GM19324 (cell line): Measurements from ENCODE around the gene CPED1.
"Not testable (repeated sequence)": the region's sequence is repeated elsewhere in the genome, so short reads cannot be mapped to it uniquely, and the experiment has no call there.

Experiments
- ATAC-seq: cut with Tn5 transposase; IDR thresholded peaks from one replicate; pipeline ENCODE4 v1.9.1; 2021; ENCODE audit warnings: mild to moderate bottlenecking, moderate library complexity; ENCODE audit not compliant: unreplicated experiment, low FRiP score

CPED1 gene

DNA sequence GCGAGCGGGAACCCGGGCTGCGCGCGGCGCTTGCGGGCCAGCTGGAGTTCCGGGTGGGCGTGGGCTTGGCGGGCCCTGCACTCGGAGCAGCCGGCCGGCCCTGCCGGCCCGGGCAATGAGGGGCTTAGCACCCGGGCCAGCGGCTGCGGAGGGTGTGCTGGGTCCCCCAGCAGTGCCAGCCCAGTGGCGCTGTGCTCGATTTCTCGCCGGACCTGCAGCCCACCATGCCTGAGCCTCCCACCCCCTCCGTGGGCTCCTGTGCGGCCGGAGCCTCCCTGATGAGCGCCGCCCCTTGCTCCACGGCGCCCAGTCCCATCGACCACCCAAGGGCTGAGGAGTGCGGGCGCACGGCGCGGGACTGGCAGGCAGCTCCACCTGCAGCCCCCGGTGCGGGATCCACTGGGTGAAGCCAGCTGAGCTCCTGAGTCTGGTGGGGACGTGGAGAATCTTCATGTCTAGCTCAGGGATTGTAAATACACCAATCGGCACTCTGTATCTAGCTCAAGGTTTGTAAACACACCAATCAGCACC lies 71.5 kb downstream of the CPED1 start:
- ATAC-seq = not testable (repeated sequence)

DNA sequence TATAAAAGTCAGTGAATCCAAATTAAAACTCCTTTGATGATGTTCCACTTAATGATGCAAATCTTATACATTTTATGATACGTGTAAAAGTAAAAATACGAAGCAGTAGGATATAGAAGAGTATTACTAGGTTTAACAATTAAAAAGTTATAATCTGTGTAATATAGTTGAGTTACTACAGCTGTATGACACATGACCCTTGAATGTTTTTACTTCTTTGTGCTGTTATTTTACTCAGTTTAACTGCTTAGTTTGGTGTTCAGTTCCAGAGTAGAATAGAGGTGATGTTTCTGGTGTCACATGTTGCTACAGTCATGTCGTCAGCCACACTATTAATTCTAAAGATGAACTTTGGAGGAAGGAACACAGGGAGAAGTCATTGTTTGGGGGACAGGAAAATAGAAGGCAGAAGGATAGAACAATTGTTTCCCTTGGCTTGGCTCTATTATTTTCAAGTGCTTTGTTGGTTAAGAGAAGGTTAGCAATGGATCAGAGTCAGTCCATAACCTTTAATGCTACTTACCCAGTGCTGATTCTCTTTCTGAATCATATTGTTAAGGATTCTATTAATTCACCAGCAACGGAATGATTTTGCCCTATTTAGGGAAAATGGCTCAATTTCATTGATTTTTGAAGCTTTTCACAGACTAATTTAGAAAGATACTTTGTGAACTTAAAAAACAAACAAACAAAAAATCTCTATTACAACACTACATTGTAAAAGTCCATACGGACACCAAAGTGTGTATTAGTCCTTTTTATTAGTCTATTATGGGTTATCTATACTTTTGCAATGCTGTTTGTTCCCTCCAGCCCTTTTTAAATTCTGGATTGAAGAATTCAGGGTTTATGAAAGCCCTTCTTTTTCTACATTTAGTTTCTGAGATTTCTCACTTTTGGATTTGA lies 73.4 kb downstream of the CPED1 start:
- ATAC-seq = no peak

GRCh38 chr7:121062671-121063279 lies 74.3 kb downstream of the CPED1 start:
- ATAC-seq = no peak

GRCh38 chr7:121067717-121068116 lies 79.2 kb downstream of the CPED1 start:
- ATAC-seq = not testable (repeated sequence)

DNA sequence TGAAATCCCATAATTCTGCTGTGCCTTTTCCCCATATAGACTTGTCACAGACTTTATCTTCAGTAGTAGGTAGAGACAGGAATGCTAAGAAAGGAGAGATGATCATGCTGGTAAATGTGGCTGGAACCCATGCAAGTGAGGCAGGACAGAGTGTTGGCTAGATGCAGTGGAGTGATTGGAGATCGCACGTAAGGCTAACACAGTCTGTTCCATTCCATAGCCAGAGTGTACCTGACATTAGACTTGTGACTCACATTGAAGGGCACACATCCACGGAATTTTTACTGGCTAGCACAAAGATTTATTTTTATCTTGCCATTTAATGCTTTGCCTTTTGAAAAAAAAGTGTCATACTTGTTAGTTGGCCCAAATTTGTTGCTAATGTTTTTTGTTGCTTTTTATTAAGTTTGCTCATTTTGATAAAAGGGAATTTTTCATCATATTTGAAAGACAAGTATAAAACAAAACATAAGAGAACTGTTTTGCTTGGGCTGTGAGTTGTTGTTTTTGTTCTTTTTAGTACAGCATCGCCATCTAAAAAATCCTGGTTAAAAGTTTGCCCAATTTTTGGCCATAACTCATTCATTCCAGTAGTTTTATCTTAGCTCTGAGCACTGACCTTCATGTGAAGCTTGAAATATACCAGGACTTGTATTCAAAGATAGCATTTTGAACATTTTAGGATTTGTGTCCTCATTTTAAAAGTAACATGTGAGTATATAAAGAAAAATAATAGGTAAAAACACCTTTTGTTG lies 81.0 kb downstream of the CPED1 start:
- ATAC-seq = no peak

DNA sequence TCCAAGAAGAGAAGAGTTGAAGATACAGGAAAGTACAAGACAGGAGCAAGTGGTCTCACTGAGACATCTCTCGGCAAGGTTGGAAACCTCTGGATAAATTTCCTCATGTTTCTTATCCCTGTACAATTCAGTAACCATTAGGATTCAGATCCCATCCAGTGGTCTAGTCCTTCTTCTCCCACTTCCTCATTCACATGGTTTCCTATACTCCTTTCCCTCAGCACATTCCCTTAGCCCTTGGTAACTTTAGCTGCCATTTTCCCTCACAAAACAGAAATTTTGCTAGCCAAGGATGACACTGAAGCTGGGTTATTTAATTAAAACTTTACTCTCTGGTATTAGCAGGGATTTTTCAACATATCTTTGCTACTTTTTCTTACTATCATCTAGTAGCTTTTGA lies 82.6 kb downstream of the CPED1 start:
- no peak for ATAC-seq

- ATAC-seq = no peak
Observed at GRCh38 chr7:121071662-121072061, 83.2 kb downstream of the CPED1 start.

- no peak for ATAC-seq
Observed at GRCh38 chr7:121072826-121073225, 84.3 kb downstream of the CPED1 start.

- ATAC-seq = no peak
Observed at GRCh38 chr7:121073463-121074099, 85.1 kb downstream of the CPED1 start.

DNA sequence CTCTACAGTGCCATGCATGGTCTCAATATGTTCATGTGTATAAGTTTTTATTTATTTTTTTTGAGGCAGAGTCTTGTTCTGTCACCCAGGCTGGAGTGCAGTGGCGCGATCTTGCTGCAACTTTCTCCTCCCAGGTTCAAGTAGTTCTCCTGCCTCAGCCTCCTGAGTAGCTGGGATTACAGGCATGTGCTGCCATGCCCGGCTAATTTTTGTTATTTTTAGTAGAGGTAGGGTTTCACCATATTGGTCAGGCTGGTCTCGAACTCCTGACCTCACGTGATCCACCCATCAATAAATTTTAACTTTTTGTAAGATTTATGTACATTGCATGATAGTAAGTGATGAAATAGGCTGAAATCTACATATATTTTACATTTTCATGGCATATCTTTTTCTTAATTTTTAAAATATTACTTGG lies 86.9 kb downstream of the CPED1 start:
- ATAC-seq = not testable (repeated sequence)

GRCh38 chr7:121075952-121076349 lies 87.4 kb downstream of the CPED1 start:
- no peak for ATAC-seq

DNA sequence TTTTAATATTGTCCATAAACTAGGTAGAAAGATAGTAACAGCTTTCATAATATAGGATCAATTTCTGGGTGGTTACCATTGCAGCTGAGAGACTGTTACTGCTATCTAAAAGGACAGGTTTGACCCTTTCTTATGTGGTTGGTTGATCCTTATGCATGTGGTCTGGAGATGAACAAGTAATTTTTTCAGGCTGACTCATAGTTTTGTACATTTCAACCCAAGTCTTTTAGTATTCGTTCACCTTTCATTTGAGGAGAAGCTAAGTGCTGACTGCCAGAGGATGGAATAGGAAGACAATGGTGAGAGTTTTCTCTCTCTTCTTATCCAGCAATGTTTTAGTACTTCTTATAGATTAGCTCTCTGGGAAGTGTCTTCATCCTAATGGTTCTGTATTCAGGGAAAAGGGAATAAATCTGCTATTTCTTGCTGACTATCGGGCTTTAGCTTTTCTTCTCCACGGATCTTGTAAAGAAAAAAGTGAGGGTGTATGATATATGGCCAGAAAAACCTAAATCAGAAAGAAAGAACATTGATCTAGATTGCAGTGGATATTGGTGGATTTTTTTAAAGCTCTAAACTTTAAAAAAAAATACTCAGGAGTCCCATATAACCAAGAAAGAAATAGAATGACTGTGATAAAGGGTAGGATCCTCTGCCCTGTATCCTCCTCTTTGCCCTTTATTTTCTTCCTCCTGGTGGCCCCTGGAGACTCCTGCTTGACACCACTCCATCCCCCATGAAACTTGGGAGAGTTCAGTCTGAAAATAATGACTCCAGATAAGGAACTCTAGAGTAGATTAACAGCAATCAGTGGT lies 88.0 kb downstream of the CPED1 start:
- ATAC-seq = no peak

- ATAC-seq = no peak
Observed at GRCh38 chr7:121077165-121077630, 88.7 kb downstream of the CPED1 start.

- ATAC-seq = no peak
Observed at GRCh38 chr7:121078701-121079227, 90.3 kb downstream of the CPED1 start.

DNA sequence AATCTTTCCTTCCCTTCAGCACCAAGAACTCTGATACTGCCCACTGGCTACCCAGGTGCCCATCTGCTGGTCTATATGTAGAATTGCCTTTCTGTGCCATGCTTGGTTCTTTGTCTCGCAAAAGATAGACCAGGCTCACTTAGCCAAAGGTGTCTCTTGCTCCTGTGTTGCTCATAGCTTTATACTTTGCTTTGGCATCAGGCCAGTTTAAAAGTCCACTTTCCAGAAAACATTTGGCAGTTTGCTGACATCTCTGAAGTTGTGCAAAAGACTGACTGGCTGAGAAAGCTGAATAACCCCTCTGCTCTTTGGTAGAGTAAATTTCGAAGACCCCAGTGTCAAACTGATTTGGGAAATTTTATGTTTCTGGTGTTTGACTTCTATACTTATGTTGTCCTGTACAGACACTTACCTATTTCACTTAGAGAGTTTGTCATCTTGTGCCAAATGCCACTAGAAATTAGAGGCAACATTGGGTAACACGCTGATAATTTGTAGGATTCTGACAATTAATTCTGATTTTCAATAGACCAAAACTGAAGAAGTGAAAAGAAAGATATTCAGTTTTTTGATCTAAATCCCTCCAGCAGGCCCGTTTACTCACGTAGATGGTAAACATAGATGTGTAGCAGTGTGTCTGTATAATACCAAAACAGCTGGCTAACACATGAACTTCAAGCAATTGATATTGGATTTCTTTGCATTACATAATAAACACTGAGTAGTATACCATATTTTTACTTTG lies 91.1 kb downstream of the CPED1 start:
- no peak for ATAC-seq

DNA sequence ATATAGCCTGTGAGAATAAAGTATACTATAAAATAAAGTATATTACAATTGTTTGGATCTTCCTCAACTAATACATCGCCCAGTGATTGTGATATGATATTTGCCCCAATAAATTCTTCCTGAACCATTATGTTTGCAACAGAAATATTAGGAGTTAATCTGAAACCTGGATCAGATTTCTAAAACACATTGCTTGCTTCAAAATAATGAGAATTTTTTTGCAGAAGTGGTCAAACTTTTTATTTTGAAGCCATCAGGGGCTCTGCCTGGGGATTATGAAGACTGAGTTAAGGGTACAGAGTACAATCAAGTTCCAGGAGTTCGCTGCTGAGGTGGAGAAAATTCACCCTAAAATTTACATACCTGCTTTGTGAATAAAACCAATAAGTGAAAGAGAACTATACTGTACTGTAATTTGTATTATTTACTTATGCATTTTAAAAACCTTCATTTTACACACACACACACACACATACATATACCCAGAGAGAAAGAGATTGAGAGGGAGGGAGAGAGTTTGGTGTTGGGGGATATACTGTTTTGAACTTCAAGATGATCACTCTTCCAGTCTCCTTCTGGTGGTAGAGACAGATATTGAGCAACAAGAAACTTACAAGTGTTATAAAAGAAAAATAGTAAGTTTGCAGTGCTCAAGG lies 91.9 kb downstream of the CPED1 start:
- no peak for ATAC-seq

DNA sequence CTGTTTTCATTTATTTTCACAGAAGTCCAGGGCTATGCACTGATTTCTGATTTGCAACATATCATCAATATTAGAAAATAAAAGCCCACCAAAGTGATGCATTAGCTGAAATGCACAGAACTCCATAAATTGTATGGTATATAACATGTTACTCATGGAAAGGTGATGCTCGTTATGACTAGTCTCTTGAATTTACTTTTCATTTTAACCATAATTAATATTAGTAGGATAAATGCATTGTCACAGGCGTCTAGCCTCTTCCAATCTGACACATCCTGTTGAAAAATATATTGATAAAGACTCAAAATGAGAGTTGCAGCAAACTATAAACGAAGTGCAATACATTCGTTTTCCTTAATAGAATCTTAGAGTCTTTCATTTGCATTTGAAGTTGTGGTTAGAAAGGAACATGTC lies 92.4 kb downstream of the CPED1 start:
- no peak for ATAC-seq

- peak; percentile 74 for ATAC-seq
Observed at GRCh38 chr7:121081327-121081936, 92.9 kb downstream of the CPED1 start.
